HEK293 (cell line): Measurements from ENCODE around the gene S100A14.
"Not testable (repeated sequence)": the region's sequence is repeated elsewhere in the genome, so short reads cannot be mapped to it uniquely, and the experiment has no call there.

Source experiments
- CTCF ChIA-PET: fragments of 350-600 bp; formaldehyde crosslinking; extraction: SDS; loops from one replicate; lab custom pipeline; 2021; ENCODE audit warnings: antibody characterized with exemption; lab: Yijun Ruan, JAX
- POLR2A ChIA-PET: fragments of 300-600 bp; formaldehyde crosslinking; extraction: SDS; loops from one replicate; lab custom pipeline; 2020; ENCODE audit warnings: antibody characterized with exemption, inconsistent platforms; lab: Yijun Ruan, JAX
- H3K27ac ChIP-seq: fragments of 200-500 bp; sonication (Bioruptor generic); 2 replicates; pipeline ENCODE4 v1.5.1; 2014; ENCODE audit warnings: low read depth, low read length, control low read depth, inconsistent platforms; ENCODE audit errors: extremely low read depth
- H3K36me3 ChIP-seq, 2 experiments: fragments of 200-500 bp in 1 of 2; sonication (Bioruptor generic) in 1 of 2; 1 replicate in 1 of 2; 2 replicates in 1 of 2; pipeline ENCODE4 v1.5.1; 2014 to 2017; ENCODE audit warnings: inconsistent platforms in 2 of 2, low read length in 2 of 2; ENCODE audit not compliant: control insufficient read depth in 2 of 2, insufficient read depth in 1 of 2
- H3K4me1 ChIP-seq: fragments of 200-500 bp; sonication (Bioruptor generic); 2 replicates; pipeline ENCODE4 v1.5.1; 2014; ENCODE audit warnings: mild to moderate bottlenecking, low read length, inconsistent platforms; ENCODE audit not compliant: control insufficient read depth, insufficient read depth
- H3K4me3 ChIP-seq: 2 replicates; pipeline ENCODE4 v1.5.1; 2011; ENCODE audit warnings: low read depth, mild to moderate bottlenecking, control low read depth, low read length, moderate library complexity
- H3K9me3 ChIP-seq: fragments of 200-500 bp; sonication (Bioruptor generic); 2 replicates; pipeline ENCODE4 v1.5.1; 2014; ENCODE audit warnings: low read depth, low read length, inconsistent platforms; ENCODE audit not compliant: control insufficient read depth, insufficient read depth
- GLI4 ChIP-seq: fragments of 450-650 bp; formaldehyde crosslinking; IDR thresholded peaks from 2 replicates; pipeline ENCODE4 v1.5.1; 2016; ENCODE audit warnings: missing biosample characterization, missing genetic modification characterization
- MZF1 ChIP-seq: fragments of 450-650 bp; formaldehyde crosslinking; IDR thresholded peaks from 2 replicates; pipeline ENCODE4 v1.5.1; 2017; ENCODE audit warnings: missing biosample characterization, missing genetic modification characterization, borderline replicate concordance
- TRIM28 ChIP-seq: IDR thresholded peaks from 2 replicates; pipeline ENCODE4 v1.6.1; 2011; ENCODE audit warnings: low read length, control low read depth, borderline replicate concordance
- YY2 ChIP-seq: fragments of 450-650 bp; formaldehyde crosslinking; IDR thresholded peaks from 2 replicates; pipeline ENCODE4 v1.5.1; 2016; ENCODE audit warnings: missing biosample characterization, missing genetic modification characterization
- ZBTB8A ChIP-seq: fragments of 450-650 bp; formaldehyde crosslinking; IDR thresholded peaks from 2 replicates; pipeline ENCODE4 v1.5.1; 2016; ENCODE audit warnings: missing biosample characterization, missing genetic modification characterization
- ZFHX2 ChIP-seq: fragments of 450-650 bp; formaldehyde crosslinking; conservative IDR thresholded peaks from 2 replicates; pipeline ENCODE4 v1.5.1; 2016; ENCODE audit warnings: missing biosample characterization, missing genetic modification characterization
- ZNF23 ChIP-seq: fragments of 450-650 bp; formaldehyde crosslinking; IDR thresholded peaks from 2 replicates; pipeline ENCODE4 v1.5.1; 2016; ENCODE audit warnings: missing biosample characterization, missing genetic modification characterization, borderline replicate concordance
- ZNF239 ChIP-seq: fragments of 450-650 bp; formaldehyde crosslinking; IDR thresholded peaks from 2 replicates; pipeline ENCODE4 v1.5.1; 2016; ENCODE audit warnings: missing biosample characterization, missing genetic modification characterization
- ZSCAN23 ChIP-seq: fragments of 450-650 bp; formaldehyde crosslinking; IDR thresholded peaks from 2 replicates; pipeline ENCODE4 v1.5.1; 2016; ENCODE audit warnings: missing biosample characterization, missing genetic modification characterization
- TF ChIP-seq, protein P1 (sequence below): fragments of 450-650 bp; formaldehyde crosslinking; IDR thresholded peaks from 2 replicates; pipeline ENCODE4 v1.5.1; 2016; ENCODE audit warnings: missing biosample characterization, missing genetic modification characterization
- TF ChIP-seq, protein P2 (sequence below): fragments of 450-650 bp; formaldehyde crosslinking; IDR thresholded peaks from 2 replicates; pipeline ENCODE4 v1.5.1; 2016; ENCODE audit warnings: missing biosample characterization, missing genetic modification characterization, borderline replicate concordance
- TF ChIP-seq, protein P3 (sequence below): fragments of 450-650 bp; formaldehyde crosslinking; IDR thresholded peaks from 2 replicates; pipeline ENCODE4 v1.5.1; 2016; ENCODE audit warnings: missing biosample characterization, missing genetic modification characterization
- TF ChIP-seq, protein P4 (sequence below): fragments of 450-650 bp; formaldehyde crosslinking; IDR thresholded peaks from 2 replicates; pipeline ENCODE4 v1.5.0; 2017; ENCODE audit warnings: missing biosample characterization, missing genetic modification characterization, borderline replicate concordance
- TF ChIP-seq, protein P5 (sequence below): fragments of 450-650 bp; formaldehyde crosslinking; IDR thresholded peaks from 2 replicates; pipeline ENCODE4 v1.5.1; 2016; ENCODE audit warnings: missing biosample characterization, missing genetic modification characterization

Gene S100A14

DNA sequence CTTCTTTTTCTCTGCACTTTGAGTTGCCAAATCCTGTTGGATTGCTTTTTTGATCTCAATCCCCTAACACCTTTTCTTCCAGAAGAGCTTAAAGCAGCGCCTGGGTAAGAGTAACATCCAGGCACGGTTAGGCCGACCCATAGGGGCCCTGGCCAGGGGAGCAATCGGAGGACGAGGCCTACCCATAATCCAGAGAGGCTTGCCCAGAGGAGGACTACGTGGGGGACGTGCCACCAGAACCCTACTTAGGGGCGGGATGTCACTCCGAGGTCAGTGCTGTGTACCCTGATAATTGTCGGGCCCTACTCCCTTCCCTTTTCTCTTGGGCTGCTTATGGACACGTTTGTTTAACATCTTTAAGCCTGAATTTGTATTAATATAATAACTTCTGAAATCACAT is 26.0 kb upstream of the S100A14 start:
- ChIA-PET POLR2A (interaction anchor here (3.4 kb wide), 1 partner anchor 8 kb away, joined by 34 read pairs; the partner anchor contains the start of gene CHTOP), CTCF (interaction anchor here (0.6 to 1.3 kb wide), 4 partner anchors 14 to 130 kb away, joined by 3 to 6 read pairs (median 4); partner anchors contain the start of genes S100A13 and S100A16)
- no peaks in the 10 kb centered on the region for H3K9me3 ChIP-seq
- no peak overlapping the region for H3K4me3 ChIP-seq
- no peaks in the 10 kb centered on the region for H3K4me1 ChIP-seq
- H3K27ac ChIP-seq, result no peak overlapping the region
- H3K36me3 ChIP-seq, result peaks cover 67 to 100% of the 10 kb centered on the region in 2 experiments
- TF ChIP-seq ZNF239 (tag by site-specific recombination), result no peak
- TF ChIP-seq, protein P1, sequence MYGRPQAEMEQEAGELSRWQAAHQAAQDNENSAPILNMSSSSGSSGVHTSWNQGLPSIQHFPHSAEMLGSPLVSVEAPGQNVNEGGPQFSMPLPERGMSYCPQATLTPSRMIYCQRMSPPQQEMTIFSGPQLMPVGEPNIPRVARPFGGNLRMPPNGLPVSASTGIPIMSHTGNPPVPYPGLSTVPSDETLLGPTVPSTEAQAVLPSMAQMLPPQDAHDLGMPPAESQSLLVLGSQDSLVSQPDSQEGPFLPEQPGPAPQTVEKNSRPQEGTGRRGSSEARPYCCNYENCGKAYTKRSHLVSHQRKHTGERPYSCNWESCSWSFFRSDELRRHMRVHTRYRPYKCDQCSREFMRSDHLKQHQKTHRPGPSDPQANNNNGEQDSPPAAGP (tag by site-specific recombination), result no peak
- no peak for TF ChIP-seq GLI4 (tag by site-specific recombination)

DNA sequence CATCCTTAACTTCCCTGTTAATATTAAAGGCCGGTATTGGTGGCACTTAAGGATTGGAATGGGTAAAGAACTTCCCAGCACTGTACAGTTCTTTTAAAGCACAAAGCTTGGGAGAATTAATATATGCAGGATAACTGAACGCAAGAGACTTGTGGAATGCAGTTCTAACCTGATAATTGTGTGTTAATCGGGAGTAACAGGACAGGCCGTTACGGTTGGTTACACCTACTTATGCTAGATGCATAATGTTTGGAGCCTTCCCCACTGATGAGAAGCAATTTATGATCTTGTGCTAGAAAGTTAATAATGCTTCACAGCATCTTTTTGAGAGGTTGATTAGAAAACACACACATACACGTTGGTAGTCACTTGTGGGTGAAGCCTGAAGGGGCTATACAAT is 24.7 kb upstream of the S100A14 start:
- TF ChIP-seq, protein P2, sequence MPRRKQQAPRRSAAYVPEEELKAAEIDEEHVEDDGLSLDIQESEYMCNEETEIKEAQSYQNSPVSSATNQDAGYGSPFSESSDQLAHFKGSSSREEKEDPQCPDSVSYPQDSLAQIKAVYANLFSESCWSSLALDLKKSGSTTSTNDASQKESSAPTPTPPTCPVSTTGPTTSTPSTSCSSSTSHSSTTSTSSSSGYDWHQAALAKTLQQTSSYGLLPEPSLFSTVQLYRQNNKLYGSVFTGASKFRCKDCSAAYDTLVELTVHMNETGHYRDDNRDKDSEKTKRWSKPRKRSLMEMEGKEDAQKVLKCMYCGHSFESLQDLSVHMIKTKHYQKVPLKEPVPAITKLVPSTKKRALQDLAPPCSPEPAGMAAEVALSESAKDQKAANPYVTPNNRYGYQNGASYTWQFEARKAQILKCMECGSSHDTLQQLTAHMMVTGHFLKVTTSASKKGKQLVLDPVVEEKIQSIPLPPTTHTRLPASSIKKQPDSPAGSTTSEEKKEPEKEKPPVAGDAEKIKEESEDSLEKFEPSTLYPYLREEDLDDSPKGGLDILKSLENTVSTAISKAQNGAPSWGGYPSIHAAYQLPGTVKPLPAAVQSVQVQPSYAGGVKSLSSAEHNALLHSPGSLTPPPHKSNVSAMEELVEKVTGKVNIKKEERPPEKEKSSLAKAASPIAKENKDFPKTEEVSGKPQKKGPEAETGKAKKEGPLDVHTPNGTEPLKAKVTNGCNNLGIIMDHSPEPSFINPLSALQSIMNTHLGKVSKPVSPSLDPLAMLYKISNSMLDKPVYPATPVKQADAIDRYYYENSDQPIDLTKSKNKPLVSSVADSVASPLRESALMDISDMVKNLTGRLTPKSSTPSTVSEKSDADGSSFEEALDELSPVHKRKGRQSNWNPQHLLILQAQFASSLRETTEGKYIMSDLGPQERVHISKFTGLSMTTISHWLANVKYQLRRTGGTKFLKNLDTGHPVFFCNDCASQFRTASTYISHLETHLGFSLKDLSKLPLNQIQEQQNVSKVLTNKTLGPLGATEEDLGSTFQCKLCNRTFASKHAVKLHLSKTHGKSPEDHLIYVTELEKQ, result no peak
- TF ChIP-seq TRIM28 (no peak), ZSCAN23 (tag by site-specific recombination) (no peak), MZF1 (tag by site-specific recombination) (no peak), ZNF23 (tag by site-specific recombination) (no peak), YY2 (no peak), ZBTB8A (tag by site-specific recombination) (no peak), ZFHX2 (tag by site-specific recombination) (no peak)
- TF ChIP-seq, protein P3, sequence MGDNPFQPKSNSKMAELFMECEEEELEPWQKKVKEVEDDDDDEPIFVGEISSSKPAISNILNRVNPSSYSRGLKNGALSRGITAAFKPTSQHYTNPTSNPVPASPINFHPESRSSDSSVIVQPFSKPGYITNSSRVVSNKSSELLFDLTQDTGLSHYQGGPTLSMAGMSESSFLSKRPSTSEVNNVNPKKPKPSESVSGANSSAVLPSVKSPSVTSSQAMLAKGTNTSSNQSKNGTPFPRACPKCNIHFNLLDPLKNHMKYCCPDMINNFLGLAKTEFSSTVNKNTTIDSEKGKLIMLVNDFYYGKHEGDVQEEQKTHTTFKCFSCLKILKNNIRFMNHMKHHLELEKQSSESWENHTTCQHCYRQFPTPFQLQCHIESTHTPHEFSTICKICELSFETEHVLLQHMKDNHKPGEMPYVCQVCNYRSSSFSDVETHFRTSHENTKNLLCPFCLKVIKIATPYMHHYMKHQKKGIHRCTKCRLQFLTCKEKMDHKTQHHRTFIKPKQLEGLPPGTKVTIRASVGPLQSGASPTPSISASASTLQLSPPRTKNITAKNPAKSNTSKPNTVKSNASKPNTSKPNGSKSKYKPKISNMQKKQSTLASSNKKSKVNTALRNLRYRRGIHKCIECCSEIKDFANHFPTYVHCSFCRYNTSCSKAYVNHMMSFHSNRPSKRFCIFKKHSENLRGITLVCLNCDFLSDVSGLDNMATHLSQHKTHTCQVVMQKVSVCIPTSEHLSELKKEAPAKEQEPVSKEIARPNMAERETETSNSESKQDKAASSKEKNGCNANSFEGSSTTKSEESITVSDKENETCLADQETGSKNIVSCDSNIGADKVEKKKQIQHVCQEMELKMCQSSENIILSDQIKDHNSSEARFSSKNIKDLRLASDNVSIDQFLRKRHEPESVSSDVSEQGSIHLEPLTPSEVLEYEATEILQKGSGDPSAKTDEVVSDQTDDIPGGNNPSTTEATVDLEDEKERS (tag by site-specific recombination), result no peak
- TF ChIP-seq, protein P4, sequence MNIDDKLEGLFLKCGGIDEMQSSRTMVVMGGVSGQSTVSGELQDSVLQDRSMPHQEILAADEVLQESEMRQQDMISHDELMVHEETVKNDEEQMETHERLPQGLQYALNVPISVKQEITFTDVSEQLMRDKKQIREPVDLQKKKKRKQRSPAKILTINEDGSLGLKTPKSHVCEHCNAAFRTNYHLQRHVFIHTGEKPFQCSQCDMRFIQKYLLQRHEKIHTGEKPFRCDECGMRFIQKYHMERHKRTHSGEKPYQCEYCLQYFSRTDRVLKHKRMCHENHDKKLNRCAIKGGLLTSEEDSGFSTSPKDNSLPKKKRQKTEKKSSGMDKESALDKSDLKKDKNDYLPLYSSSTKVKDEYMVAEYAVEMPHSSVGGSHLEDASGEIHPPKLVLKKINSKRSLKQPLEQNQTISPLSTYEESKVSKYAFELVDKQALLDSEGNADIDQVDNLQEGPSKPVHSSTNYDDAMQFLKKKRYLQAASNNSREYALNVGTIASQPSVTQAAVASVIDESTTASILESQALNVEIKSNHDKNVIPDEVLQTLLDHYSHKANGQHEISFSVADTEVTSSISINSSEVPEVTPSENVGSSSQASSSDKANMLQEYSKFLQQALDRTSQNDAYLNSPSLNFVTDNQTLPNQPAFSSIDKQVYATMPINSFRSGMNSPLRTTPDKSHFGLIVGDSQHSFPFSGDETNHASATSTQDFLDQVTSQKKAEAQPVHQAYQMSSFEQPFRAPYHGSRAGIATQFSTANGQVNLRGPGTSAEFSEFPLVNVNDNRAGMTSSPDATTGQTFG (tag by site-specific recombination), result no peak
- TF ChIP-seq, protein P5, sequence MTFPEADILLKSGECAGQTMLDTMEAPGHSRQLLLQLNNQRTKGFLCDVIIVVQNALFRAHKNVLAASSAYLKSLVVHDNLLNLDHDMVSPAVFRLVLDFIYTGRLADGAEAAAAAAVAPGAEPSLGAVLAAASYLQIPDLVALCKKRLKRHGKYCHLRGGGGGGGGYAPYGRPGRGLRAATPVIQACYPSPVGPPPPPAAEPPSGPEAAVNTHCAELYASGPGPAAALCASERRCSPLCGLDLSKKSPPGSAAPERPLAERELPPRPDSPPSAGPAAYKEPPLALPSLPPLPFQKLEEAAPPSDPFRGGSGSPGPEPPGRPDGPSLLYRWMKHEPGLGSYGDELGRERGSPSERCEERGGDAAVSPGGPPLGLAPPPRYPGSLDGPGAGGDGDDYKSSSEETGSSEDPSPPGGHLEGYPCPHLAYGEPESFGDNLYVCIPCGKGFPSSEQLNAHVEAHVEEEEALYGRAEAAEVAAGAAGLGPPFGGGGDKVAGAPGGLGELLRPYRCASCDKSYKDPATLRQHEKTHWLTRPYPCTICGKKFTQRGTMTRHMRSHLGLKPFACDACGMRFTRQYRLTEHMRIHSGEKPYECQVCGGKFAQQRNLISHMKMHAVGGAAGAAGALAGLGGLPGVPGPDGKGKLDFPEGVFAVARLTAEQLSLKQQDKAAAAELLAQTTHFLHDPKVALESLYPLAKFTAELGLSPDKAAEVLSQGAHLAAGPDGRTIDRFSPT (tag by site-specific recombination), result no peak
- H3K4me3 ChIP-seq, result no peak overlapping the region
- H3K36me3 ChIP-seq, result peaks cover 78 to 100% of the 10 kb centered on the region in 2 experiments
- H3K27ac ChIP-seq, result no peak overlapping the region
- no peaks in the 10 kb centered on the region for H3K9me3 ChIP-seq
- H3K4me1 ChIP-seq, result no peaks in the 10 kb centered on the region
- ChIA-PET POLR2A (interaction anchor here (0.7 to 2.2 kb wide), 2 partner anchors 13 to 48 kb away, joined by 3 to 6 read pairs; partner anchors contain the start of genes S100A1 and S100A13), CTCF (interaction anchor here (0.7 to 2.7 kb wide), 3 partner anchors 14 to 287 kb away, joined by 3 to 11 read pairs (median 3); partner anchors contain the start of gene S100A13)

DNA sequence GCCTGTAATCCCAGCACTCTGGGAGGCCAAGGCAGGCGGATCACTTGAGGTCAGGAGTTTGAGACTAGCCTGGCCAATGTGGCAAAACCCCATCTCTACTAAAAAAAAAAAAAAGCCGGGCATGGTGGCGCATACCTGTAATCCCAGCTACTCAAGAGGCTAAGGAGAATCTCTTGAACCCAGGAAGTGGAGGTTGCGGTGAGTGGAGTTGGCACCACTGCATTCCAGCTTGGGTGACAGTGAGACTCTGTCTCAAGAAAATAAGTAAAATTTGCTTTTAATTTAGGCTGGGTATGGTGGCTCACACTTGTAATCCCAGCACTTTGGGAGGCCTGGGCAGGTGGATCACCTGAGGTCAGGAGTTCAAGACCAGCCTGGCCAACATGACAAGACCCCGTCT is 24.1 kb upstream of the S100A14 start:
- not testable (repeated sequence) for H3K4me1 ChIP-seq, H3K27ac ChIP-seq, H3K9me3 ChIP-seq, H3K4me3 ChIP-seq
- ChIA-PET CTCF (interaction anchor here (0.6 to 2.7 kb wide), 4 partner anchors 13 to 286 kb away, joined by 3 to 11 read pairs (median 3); partner anchors contain the start of gene S100A13), POLR2A (interaction anchor here (0.7 to 2.2 kb wide), 4 partner anchors 8 to 47 kb away, joined by 3 to 6 read pairs (median 4); partner anchors contain the start of genes S100A1 and S100A13)
- peaks cover 80 to 99% of the 10 kb centered on the region in 2 experiments for H3K36me3 ChIP-seq
